ENCODE measurements around the gene PIP4K2A.

Gene PIP4K2A

DNA sequence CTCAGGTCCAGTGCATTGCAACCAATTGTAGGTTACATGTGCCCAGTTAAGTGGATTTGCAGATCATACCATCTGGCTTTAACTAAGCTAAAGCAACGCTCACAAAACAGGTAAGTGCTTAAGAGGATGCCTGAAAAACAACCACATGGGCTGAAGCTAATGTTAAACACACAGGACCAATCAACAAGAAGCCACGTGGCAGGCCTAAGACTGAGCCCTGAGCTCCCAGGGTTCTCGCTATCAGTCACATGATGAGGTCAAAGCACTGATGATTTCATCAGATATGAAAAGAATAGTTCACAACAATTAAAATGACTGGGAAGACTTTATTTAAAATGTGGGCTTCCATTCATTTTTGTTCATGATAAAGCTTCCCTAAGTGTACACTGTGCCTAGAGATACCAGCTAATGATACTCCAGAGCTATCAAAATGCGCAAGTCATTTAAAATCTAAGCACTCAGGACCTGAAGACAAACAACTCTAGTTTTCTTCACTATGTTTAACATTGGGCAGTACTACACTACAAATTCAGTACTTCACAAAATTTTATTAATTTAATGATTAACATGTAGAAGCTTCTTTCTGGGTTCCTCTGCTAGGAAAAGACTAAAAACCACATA, 90.6 kb downstream of the PIP4K2A start:
- in situ Hi-C loops (cut with HindIII; ENCODE audit: low sequenced_read_pairs), result no loop called here

DNA sequence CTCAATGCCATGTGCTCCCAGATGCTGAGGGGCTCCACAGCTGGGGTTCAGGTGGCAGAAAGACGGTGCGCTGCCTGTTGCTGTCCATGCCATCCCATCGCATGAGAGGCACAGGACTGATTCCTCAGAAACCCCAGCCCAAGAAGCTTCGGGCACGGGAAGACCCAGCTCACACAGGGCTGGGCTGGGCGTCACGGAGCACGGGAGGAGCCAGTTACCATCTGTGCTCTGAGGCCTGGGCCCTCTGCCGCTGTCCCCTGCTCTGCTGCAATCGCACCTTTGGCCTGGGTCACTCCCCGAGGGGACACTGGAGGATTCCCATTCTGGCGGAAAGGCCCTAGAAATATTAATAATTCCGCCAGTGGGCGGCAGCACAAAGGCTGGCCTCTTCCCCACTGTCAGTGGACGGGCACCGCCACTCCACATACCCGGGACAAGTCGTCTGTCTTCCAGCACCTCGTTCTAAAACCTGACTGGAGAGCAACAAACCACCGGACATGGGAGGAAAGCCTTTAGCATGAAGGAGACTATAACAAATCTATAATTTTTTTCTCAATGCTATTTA, 92.1 kb downstream of the PIP4K2A start:
- in situ Hi-C loops (cut with HindIII; ENCODE audit: low sequenced_read_pairs), result no loop called here

DNA sequence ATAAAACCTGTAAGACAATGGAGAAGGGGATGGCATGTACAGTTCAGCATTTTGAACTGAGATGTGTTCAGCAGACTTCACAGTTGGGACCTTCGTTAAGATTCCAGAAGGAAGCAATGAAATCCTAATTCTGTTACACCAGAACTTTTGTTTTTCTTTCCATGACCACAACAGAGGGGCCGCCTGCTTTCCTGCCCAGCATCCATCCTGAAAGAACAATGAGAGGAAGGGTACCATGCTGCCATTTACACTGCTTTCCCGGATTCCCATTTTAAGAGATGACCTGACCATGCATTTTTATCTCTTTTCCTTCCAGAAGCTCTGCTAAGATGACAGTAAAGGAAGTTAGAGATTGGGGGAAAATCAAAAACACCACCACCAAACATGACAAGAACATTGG, 92.7 kb downstream of the PIP4K2A start:
- in situ Hi-C loops (cut with HindIII; ENCODE audit: low sequenced_read_pairs), result no loop called here

DNA sequence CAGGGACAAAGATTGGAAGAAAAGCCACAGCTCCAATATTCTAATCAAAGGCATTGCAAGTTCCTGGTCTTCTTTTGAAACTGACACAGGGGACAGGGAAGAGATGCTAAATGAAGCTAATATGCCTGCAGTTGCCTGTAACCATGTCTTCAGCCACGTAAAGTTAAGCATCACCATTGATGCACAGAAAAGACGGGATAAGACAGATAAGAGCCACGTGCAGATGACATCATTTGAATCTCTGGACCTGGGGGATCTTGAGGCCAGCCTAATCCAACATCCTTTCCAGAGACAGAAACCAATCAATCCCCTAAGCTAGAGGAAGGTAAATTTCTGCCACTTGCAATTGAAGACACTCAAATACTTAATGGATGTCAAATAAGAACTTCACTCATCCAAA, 93.4 kb downstream of the PIP4K2A start:
- in situ Hi-C loops (cut with HindIII; ENCODE audit: low sequenced_read_pairs), result no loop called here

DNA sequence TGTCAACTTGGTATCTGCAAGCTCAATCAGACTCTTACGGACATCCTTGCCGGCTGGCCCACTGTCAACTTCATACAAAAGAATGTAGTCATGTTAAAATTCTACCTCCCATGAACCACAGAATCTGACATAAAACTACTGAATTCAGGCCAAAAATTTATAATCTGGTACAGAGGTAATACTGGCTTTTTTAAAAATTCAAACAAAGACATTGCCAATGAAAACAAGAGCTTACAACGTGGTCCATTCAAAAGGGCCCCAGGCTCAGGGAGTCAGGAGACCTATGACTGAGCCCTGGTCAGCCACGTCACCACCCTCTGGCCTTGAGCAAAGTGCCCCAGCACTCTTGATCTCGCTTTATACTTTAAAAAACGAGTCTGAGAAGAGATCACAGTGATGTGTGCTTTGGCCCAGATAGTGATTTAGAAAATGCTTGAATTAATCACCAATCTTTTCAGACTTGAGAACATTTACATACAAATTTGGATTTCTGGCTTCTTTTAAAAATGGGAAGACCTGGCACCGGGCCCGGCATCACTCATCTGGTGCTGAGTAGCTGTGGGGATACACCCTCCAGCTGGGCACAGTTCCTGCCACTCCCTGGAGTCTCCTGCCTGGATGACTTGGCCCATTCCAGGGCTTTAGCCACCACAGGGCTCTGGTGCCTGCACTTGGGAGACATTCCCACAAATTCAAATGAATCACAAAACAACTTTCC, 94.1 kb downstream of the PIP4K2A start:
- in situ Hi-C loops (cut with HindIII; ENCODE audit: low sequenced_read_pairs), result no loop called here

DNA sequence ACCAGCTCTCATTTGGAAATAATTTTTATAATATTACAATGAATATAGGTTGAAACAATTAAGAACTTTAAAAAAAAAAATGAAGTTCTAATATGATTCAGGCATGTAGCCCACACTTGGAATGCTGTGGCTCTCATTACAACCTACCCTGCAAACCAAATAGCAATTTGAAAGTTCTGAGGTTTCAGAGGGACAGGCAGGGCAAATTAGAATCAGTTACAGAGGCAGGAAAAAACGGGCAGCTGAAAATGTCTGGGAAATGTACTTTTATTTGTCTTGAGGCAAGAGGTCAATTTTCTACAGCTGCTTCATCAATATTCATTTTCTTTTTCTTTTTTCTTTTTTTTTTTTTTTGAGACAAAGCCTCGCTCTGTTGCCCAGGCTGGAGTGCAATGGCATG, 95.3 kb downstream of the PIP4K2A start:
- in situ Hi-C loops (cut with HindIII; ENCODE audit: low sequenced_read_pairs), result no loop called here

DNA sequence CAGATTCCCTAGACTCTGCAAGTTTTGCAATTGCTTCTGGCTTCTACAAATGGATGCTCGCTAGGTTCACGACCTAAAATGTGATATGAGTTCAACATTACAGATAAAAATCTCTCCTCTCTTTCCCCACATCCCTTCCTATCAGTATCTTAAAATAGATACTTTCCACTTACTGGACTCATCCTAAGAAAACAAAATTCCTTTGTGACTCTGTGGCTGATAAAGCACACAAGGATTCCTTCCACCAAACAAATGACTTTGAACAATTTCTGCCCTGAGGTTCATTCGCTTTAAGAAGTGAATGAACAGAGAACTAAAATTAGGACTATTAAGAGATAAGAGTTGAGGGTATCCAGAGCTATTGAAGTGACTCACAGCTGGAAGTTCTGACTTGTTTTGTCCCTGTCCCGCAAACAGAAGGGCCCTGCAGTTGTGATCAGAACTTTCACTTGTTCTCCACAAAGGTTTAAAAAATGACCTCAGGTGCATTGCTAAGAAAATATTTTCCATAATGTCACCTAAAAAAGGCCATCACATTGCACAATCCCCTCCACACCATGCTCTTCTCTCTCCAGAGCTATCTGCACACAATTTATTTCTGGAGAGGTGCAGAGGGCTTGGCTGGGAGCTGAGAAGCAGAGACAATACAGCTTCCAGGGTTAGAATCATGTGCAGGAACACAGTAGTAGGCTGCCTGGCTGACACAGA, 96.1 kb downstream of the PIP4K2A start:
- in situ Hi-C loops (cut with HindIII; ENCODE audit: low sequenced_read_pairs), result no loop called here

DNA sequence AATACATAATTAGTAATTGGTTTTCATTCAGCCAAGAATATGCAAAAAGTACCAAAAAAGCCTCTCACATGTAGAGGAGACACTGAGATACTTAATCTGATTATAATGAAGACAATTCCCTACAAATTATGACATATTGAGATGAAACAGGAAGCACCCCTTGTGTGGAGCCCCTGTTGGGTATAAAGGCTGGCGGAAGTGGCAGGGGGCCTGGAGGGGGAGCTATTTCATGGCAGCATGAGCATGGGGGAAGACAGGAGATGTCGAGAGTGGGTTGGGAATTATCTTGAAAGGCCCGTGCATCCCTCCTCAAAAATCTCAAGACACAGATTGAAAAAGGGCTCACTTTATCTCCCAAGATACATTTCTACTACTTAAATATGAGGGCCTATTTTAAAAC, 96.9 kb downstream of the PIP4K2A start:
- in situ Hi-C loops (cut with HindIII; ENCODE audit: low sequenced_read_pairs), result no loop called here

DNA sequence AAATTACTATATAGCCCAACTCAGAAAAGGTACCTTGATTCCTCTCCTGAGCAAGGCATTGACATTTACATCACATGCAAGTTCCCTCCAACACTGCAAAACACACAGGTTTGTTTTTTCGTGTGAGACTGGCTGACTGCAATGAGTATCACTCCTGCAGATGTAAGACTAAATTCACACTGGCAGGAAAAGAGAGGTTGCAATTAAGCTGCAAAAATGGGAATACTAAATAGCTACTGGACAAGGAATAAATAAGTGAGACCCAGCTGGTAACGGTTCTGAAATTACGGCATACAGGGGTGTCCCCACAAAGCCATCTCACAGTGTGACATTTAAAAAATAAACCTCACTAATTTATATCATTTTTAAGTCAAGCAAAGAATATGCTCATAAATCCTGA, 97.3 kb downstream of the PIP4K2A start:
- in situ Hi-C loops (cut with HindIII; ENCODE audit: low sequenced_read_pairs), result no loop called here

DNA sequence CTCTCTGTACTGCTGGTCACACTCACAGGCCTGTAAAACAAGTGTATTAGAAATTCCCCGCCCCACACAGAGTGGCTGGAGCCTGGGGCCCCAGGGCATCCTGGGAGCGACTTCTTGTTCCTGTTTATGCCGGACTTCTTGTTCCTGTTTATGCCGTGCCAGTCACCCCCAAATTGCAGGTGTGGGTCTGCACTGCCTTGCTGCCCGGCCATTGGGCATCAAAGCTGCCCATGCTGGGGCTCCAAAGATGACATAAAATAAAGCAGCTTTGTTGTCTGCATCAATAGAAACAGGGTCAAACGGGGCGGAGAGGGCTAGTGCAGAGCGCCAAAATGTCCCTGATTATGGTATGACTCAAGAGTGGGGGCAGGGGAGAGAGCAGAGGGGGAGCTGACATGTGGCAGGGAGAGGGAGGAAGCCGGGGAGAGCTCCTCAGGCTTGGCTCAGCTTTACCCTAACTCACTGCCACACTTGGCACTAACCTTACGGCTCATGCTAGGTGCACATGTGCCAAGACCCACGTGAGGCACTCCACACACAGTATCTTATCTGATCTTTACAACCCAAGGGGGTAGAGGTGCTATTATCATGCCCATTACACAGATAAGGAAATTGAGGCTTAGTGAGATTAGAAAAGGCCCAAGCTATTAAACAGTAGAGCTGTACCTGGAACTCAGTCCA, 98.4 kb downstream of the PIP4K2A start:
- in situ Hi-C loops (cut with HindIII; ENCODE audit: low sequenced_read_pairs), result no loop called here

DNA sequence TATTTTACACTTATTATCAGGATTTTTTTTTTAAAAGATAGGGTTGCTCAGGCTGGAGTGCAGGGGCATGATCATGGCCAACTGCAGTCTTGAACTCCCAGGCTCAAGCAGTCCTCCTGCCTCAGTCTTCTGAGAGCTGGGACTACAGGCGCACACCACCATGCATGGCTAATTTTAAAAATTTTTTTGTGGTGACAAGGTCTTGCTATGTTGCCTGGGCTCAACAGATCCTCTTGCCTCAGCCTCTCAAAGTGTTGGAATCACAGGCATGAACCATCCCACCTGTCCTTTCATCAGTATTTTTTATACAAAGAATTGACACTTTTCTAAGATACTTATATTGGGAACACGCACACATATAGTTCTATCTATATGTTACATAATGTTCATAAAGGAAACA, 99.3 kb downstream of the PIP4K2A start:
- in situ Hi-C loops (cut with HindIII; ENCODE audit: low sequenced_read_pairs), result no loop called here

DNA sequence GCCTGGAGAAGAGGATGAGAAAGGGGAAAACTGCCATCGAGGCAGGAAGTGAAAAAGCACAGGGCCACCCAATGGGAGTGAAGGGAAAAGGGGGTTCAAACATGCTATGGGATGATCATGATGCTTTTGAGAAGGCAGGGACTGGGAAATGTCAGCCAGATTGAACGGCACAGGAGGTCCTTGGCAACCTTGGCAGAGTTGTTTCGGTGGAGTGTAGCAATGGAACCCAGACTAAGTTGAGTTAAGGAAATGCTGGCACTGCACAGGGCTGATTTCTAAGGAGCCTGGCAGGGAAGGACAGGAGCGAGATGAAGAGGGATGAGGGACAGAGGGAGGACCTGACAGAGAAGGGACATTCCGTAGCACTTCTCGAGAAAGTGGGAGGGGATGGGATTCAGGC, 101.4 kb downstream of the PIP4K2A start:
- in situ Hi-C loops (cut with HindIII; ENCODE audit: low sequenced_read_pairs), result no loop called here

DNA sequence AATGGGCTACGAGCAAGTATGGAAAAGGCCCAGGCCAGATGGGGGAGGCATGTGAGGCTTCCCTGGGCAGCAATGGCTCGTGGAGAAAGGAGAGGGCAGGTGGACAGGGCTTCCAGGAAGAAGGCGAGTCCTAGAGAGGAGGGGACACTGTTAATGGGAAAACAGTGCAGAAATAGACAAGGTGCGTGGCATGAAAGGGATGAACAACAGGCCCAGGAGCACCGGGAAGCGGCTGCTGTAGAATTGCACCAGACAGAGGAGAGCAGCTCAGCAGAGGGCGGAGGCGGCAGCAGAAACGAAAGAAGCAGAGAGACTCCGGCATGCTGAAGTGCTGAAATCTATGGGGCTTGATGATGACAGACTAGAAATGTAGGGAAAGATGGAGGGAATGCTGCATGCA, 102.1 kb downstream of the PIP4K2A start:
- in situ Hi-C loops (cut with HindIII; ENCODE audit: low sequenced_read_pairs), result no loop called here

DNA sequence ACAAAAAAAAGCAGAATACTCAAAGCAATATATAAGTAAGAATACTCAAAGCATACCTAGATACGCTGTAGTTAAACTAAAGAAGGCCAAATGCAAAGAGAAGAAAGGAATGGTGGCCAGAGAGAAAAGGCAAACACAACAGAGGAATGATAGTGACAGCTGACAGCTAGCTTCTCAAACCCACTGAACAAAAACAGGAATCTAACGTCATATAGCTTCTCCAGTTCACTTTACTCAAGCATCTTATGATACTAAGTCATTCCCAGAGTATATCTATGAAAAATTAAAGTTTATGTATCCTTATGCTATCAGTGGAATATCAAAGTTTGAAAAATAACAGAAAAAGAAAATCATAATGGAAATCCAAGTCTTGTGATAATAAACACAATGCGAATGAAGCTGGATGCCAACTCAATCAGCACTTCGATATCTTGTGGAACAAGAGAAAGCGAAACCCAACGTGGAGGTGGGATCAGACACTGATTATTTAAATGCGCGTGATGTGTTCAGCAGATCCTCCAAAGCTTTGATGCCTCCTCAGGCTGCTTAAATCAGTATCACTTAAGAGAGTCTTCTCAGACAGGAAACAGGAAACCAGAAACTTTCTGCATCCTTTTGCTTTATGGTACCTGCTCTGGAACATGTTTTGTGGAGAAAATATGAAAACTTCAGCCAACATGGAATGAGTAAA, 102.8 kb downstream of the PIP4K2A start:
- in situ Hi-C loops (cut with HindIII; ENCODE audit: low sequenced_read_pairs), result no loop called here

DNA sequence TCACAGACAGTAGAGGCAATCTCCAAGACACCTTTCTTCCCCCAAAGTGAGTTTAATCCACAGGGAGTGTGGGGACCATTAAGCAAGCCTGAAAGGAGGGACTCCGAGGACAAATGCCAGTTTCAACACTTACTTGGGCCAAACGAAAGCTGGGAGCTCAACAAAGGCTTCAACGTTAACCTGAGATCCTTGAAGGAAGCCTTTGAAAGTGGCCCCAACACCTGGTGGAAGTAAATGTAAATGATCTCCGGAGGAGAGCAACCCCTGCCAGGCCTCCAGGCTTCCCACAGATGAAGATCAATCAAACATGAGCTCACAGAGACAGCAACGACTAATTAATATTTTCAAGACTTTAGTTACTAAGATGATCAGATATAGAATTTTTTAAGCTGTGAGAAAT, 103.8 kb downstream of the PIP4K2A start:
- in situ Hi-C loops (cut with HindIII; ENCODE audit: low sequenced_read_pairs), result no loop called here

DNA sequence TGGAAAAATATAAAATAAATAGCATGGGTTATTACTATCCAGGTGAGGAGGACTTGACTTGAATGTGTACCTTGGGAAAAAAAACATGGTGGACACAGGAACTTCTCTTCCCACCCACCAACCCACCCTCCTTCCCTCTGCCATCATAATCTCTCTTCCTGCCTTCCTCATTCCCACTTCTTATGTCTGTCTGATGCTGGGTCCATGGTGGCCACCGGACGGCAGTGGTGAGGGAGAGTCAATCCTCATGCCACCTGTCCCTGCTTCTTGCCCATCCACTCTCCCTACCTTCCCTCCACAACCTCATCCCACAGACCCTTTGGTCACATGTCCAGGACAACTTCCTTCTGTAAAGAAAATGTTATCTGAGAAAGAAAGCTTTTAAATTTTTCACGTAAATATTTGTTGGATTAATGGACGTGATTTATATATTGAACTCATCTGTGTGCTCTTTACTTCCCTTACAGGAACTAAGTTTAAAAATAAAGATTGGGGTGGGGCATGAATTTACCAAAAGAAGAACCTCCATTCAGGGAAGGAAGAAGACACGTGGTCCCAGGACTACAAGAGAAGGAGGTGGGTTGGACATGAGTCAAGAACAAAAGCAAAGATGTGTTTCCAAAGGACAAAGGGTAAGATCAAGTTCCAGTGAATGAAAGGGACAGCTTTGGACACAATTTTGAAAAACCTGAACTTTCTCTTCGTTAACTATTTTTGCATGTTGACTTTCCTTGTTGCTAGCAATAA, 104.5 kb downstream of the PIP4K2A start:
- in situ Hi-C loops (cut with HindIII; ENCODE audit: low sequenced_read_pairs), result no loop called here

DNA sequence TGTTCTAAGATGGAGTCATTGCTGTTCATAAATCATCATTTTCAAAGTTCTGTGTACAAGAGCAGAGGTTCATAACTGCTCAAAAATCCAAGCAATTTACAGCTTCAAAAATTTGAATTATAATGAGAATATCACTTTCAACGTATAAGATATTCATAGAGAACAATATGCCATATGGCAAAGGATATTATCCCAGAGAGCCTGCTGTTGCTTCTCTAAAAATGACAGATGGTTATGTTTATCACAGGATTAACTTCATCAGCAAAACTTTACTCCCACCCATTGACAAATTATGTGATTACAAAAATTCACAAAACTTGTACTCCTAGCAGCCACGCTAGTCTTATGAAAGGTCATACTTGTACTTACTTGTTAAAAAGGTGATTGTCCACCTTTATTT, 105.1 kb downstream of the PIP4K2A start:
- in situ Hi-C loops (cut with HindIII; ENCODE audit: low sequenced_read_pairs), result no loop called here

DNA sequence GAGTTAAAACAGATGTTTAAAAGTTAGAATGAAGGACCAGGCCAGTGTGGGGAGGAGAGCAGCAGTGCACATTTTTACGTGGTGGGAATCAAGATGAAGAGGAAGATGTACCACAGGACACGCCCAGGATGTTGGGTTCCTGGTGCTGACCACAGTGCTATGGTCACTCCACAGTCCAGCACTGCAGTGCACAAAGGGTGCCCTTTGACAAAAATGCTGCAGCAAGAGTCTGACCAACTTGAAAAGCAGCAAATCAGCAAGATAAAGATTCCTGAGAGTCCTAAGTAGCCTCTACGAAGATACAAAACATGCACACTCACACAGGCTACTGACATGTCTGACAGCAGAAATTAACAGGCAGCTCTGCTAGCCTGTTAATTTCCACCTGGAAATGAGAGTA, 107.1 kb downstream of the PIP4K2A start:
- in situ Hi-C loops (cut with HindIII; ENCODE audit: low sequenced_read_pairs), result no loop called here

DNA sequence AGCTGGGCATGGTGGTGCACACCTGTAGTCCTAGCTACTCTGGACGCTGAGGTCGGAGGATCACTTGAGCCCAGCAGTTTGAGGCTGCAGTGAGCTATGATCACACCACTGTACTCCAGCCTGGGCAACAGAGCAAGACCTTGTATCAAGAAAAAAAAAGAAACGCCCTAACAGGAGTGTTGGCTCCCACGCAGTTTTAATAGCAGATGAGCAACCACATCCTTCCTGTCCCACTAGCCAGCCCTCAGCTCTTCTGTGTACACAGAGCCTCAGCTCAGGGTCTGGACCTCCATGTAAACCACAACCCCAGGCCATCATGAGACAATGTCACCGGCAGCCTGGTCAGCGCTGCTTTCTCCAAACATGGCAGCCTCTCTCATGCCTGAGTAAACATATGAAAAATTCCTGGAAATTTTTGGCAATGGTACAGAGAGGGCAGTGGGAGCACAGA, 108.2 kb downstream of the PIP4K2A start:
- in situ Hi-C loops (cut with HindIII; ENCODE audit: low sequenced_read_pairs), result no loop called here

DNA sequence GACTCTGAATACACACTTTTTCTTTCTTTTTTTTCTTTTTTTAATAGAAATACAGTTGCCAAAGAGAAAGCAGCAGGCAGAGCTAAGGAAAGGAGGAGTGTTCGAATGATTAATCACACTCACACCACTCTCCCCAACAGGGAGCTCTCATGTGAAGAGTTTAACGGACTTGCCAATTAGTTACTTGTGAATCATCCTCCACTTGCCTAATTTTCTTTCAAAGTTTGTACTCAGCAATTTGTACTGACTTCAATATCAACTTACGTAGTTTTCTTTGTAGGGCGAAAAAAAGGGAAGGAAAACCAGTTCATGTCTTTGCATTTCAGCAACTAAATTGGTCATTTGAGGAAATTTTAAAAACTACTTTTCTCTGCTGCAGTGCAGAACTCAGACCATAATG, 109.2 kb downstream of the PIP4K2A start:
- in situ Hi-C loops (cut with HindIII; ENCODE audit: low sequenced_read_pairs), result no loop called here
